GM23248 (cell line): ENCODE measurements around the gene CUX1. TPM values are rescaled to one million over a fixed set of nuclear protein-coding genes. Genes with fewer than 3 reads are reported as not detected.

Experiments
- DNase-seq: peaks from one replicate; pipeline ENCODE4 v3.0.0-alpha.2; 2015
- H2AFZ ChIP-seq: fragments of 200-600 bp; sonication (generic); 2 replicates; pipeline ENCODE4 v1.6.1; 2016; ENCODE audit warnings: antibody characterized with exemption
- H3F3A ChIP-seq: fragments of 200-600 bp; sonication (generic); 2 replicates; pipeline ENCODE4 v1.6.1; 2016; ENCODE audit warnings: mild to moderate bottlenecking, antibody characterized with exemption, mixed run types; ENCODE audit not compliant: insufficient read depth
- H3K27ac ChIP-seq: fragments of 200-600 bp; sonication (generic); 2 replicates; pipeline ENCODE4 v1.5.1; 2016; ENCODE audit warnings: mild to moderate bottlenecking
- H3K27me3 ChIP-seq: fragments of 200-600 bp; sonication (generic); replicated peaks from 2 replicates; pipeline ENCODE4 v1.6.1; 2016; ENCODE audit warnings: mild to moderate bottlenecking; ENCODE audit not compliant: insufficient read depth
- H3K36me3 ChIP-seq: fragments of 200-600 bp; sonication (generic); 2 replicates; pipeline ENCODE4 v1.6.1; 2016; ENCODE audit warnings: low read depth, mild to moderate bottlenecking
- H3K4me1 ChIP-seq: fragments of 200-600 bp; sonication (generic); 2 replicates; pipeline ENCODE4 v1.6.1; 2016; ENCODE audit warnings: mild to moderate bottlenecking; ENCODE audit not compliant: insufficient read depth
- H3K4me2 ChIP-seq: fragments of 200-600 bp; sonication (generic); one replicate; pipeline ENCODE4 v1.6.1; 2016; ENCODE audit warnings: mild to moderate bottlenecking; ENCODE audit not compliant: unreplicated experiment
- H3K4me3 ChIP-seq: fragments of 200-600 bp; sonication (generic); 2 replicates; pipeline ENCODE4 v1.5.1; 2016; ENCODE audit warnings: mild to moderate bottlenecking
- H3K79me2 ChIP-seq: fragments of 200-600 bp; sonication (generic); 2 replicates; pipeline ENCODE4 v1.6.1; 2016; ENCODE audit warnings: mild to moderate bottlenecking; ENCODE audit not compliant: insufficient read depth
- H3K9ac ChIP-seq: fragments of 200-600 bp; sonication (generic); 2 replicates; pipeline ENCODE4 v1.6.1; 2016; ENCODE audit warnings: mild to moderate bottlenecking
- H3K9me2 ChIP-seq: fragments of 200-600 bp; sonication (generic); 2 replicates; pipeline ENCODE4 v1.6.1; 2016; ENCODE audit warnings: mixed run types, mild to moderate bottlenecking, moderate library complexity; ENCODE audit not compliant: insufficient read depth
- H3K9me3 ChIP-seq: fragments of 200-600 bp; sonication (generic); one replicate; pipeline ENCODE4 v1.6.1; 2017; ENCODE audit warnings: low read depth
- H4K20me1 ChIP-seq: fragments of 200-600 bp; sonication (generic); 2 replicates; pipeline ENCODE4 v1.6.0; 2016; ENCODE audit not compliant: insufficient read depth
- EZH2 ChIP-seq: fragments of 200-600 bp; sonication (generic); IDR thresholded peaks from 2 replicates; pipeline ENCODE4 v1.6.1; 2018; ENCODE audit warnings: antibody characterized with exemption, mild to moderate bottlenecking; ENCODE audit not compliant: insufficient read depth, poor library complexity, severe bottlenecking
- EZH2phosphoT487 ChIP-seq: fragments of 200-600 bp; sonication (generic); IDR thresholded peaks from 2 replicates; pipeline ENCODE4 v1.6.1; 2018; ENCODE audit warnings: antibody characterized with exemption, moderate library complexity, mild to moderate bottlenecking, low read depth; ENCODE audit not compliant: insufficient read depth
- WGBS, 2 experiments: methylation state at CpG; one replicate each; pipeline ENCODE4 v1.1.6; 2015 to 2017; ENCODE audit warnings: low lambda C conversion rate in 2 of 2, low coverage in 1 of 2; ENCODE audit errors: missing lambda C conversion rate in 2 of 2; 5-methylcytosine and 5-hydroxymethylcytosine counted together
- in situ Hi-C: fragments of 300-500 bp; cut with MboI; formaldehyde crosslinking; loops from 2 replicates; pipeline ENCODE4 v1.15.0; 2020
- polyA plus RNA-seq: library from polyadenylated mRNA; unstranded; fragments of >200 nt; fragmentation: Nextera tagmentation; extraction: Ambion mirVana; gene quantifications from 2 replicates; pipeline ENCODE4 v1.2.1, GENCODE V29; 2016
- total RNA-seq: library from RNA; depleted of rRNA; stranded (reverse); fragments of >200 nt; shearing (Covaris generic); gene quantifications from 2 replicates; pipeline ENCODE4 v1.2.3, GENCODE V29; 2014

The CUX1 gene
- total and polyA plus RNA-seq, 2 experiments from 2014 or later, result 30.2 to 34.9 TPM

GRCh38 chr7:101936611-101937231 is 119.3 kb downstream of the CUX1 start:
- Histone ChIP-seq H3K9ac (peak overlapping the region; percentile 63), H3F3A (peaks cover 7% of the 10 kb centered on the region)

GRCh38 chr7:101937717-101938514 is 120.5 kb downstream of the CUX1 start:
- peaks cover 11% of the 10 kb centered on the region for H3F3A ChIP-seq
- H3K9me2 ChIP-seq, result no peaks in the 10 kb centered on the region
- no peak overlapping the region for H3K27ac ChIP-seq
- no peak overlapping the region for H2AFZ ChIP-seq
- H3K4me3 ChIP-seq, result no peak overlapping the region
- no peaks in the 10 kb centered on the region for H3K36me3 ChIP-seq
- WGBS, 2 experiments, result 96% methylated on average over 11 of the region's 11 CpGs
- no peaks in the 10 kb centered on the region for H3K9me3 ChIP-seq
- TF ChIP-seq EZH2phosphoT487 (no peak), EZH2 (no peak)
- in situ Hi-C loops, result no loop called here
- no peak for DNase-seq
- H3K4me2 ChIP-seq, result no peak overlapping the region
- peaks cover 37% of the 10 kb centered on the region for H3K4me1 ChIP-seq
- H4K20me1 ChIP-seq, result no peaks in the 10 kb centered on the region
- no peaks in the 10 kb centered on the region for H3K27me3 ChIP-seq
- no peak overlapping the region for H3K9ac ChIP-seq
- H3K79me2 ChIP-seq, result peaks cover 41% of the 10 kb centered on the region

More at GRCh38 chr7:101936611-101937231, 119.3 kb downstream of the CUX1 start:
- DNase-seq, result peak; percentile 83
- H3K4me1 ChIP-seq, result peaks cover 25% of the 10 kb centered on the region
- peak overlapping the region; percentile 65 for H2AFZ ChIP-seq
- H3K9me2 ChIP-seq, result no peaks in the 10 kb centered on the region
- H3K4me3 ChIP-seq, result peak overlapping the region; percentile 56
- TF ChIP-seq EZH2phosphoT487 (no peak), EZH2 (no peak)
- peaks cover 53% of the 10 kb centered on the region for H3K79me2 ChIP-seq
- no peaks in the 10 kb centered on the region for H3K27me3 ChIP-seq
- H3K27ac ChIP-seq, result no peak overlapping the region
- H3K9me3 ChIP-seq, result no peaks in the 10 kb centered on the region
- in situ Hi-C loops, result no loop called here
- peak overlapping the region; percentile 46 for H3K4me2 ChIP-seq
- 13 to 18% methylated on average over 17 to 19 of the region's 19 CpGs for WGBS, 2 experiments
- no peaks in the 10 kb centered on the region for H4K20me1 ChIP-seq
- H3K36me3 ChIP-seq, result no peaks in the 10 kb centered on the region

GRCh38 chr7:101939136-101939695 is 121.8 kb downstream of the CUX1 start:
- no peak overlapping the region for H3K27ac ChIP-seq
- H4K20me1 ChIP-seq, result no peaks in the 10 kb centered on the region
- peaks cover 41% of the 10 kb centered on the region for H3K79me2 ChIP-seq
- H3K9me2 ChIP-seq, result no peaks in the 10 kb centered on the region
- H3K9ac ChIP-seq, result no peak overlapping the region
- in situ Hi-C loops, result no loop called here
- WGBS, 2 experiments, result 94 to 97% methylated on average over 8 of the region's 8 CpGs
- H3K4me3 ChIP-seq, result no peak overlapping the region
- H3K36me3 ChIP-seq, result no peaks in the 10 kb centered on the region
- no peak overlapping the region for H2AFZ ChIP-seq
- no peaks in the 10 kb centered on the region for H3K9me3 ChIP-seq
- peaks cover 11% of the 10 kb centered on the region for H3F3A ChIP-seq
- H3K4me1 ChIP-seq, result peaks cover 37% of the 10 kb centered on the region
- H3K27me3 ChIP-seq, result no peaks in the 10 kb centered on the region
- no peak for DNase-seq
- no peak overlapping the region for H3K4me2 ChIP-seq
- TF ChIP-seq EZH2phosphoT487, result no peak
- no peak for TF ChIP-seq EZH2

- in situ Hi-C loops, result no loop called here
- H3K27ac ChIP-seq, result no peak overlapping the region
- H3K79me2 ChIP-seq, result peaks cover 43% of the 10 kb centered on the region
- WGBS, 2 experiments, result 98 to 99% methylated on average over 10 of the region's 10 CpGs
- no peaks in the 10 kb centered on the region for H4K20me1 ChIP-seq
- H3K9me3 ChIP-seq, result no peaks in the 10 kb centered on the region
- H3K4me3 ChIP-seq, result no peak overlapping the region
- peaks cover 11% of the 10 kb centered on the region for H3F3A ChIP-seq
- no peaks in the 10 kb centered on the region for H3K27me3 ChIP-seq
- H3K9ac ChIP-seq, result no peak overlapping the region
- no peaks in the 10 kb centered on the region for H3K9me2 ChIP-seq
- no peak overlapping the region for H2AFZ ChIP-seq
- H3K36me3 ChIP-seq, result no peaks in the 10 kb centered on the region
- TF ChIP-seq EZH2phosphoT487 (no peak), EZH2 (no peak)
- peaks cover 32% of the 10 kb centered on the region for H3K4me1 ChIP-seq
- no peak for DNase-seq
- no peak overlapping the region for H3K4me2 ChIP-seq
Measured at GRCh38 chr7:101940151-101940550, 122.7 kb downstream of the CUX1 start.
